NCI-H510A (cell line): Measurements from ENCODE around the gene LOXHD1.

Experiments used
- DNase-seq: peaks from one replicate; lab custom pipeline; 2025; lab: John Stamatoyannopoulos, UW

Gene LOXHD1, protein sequence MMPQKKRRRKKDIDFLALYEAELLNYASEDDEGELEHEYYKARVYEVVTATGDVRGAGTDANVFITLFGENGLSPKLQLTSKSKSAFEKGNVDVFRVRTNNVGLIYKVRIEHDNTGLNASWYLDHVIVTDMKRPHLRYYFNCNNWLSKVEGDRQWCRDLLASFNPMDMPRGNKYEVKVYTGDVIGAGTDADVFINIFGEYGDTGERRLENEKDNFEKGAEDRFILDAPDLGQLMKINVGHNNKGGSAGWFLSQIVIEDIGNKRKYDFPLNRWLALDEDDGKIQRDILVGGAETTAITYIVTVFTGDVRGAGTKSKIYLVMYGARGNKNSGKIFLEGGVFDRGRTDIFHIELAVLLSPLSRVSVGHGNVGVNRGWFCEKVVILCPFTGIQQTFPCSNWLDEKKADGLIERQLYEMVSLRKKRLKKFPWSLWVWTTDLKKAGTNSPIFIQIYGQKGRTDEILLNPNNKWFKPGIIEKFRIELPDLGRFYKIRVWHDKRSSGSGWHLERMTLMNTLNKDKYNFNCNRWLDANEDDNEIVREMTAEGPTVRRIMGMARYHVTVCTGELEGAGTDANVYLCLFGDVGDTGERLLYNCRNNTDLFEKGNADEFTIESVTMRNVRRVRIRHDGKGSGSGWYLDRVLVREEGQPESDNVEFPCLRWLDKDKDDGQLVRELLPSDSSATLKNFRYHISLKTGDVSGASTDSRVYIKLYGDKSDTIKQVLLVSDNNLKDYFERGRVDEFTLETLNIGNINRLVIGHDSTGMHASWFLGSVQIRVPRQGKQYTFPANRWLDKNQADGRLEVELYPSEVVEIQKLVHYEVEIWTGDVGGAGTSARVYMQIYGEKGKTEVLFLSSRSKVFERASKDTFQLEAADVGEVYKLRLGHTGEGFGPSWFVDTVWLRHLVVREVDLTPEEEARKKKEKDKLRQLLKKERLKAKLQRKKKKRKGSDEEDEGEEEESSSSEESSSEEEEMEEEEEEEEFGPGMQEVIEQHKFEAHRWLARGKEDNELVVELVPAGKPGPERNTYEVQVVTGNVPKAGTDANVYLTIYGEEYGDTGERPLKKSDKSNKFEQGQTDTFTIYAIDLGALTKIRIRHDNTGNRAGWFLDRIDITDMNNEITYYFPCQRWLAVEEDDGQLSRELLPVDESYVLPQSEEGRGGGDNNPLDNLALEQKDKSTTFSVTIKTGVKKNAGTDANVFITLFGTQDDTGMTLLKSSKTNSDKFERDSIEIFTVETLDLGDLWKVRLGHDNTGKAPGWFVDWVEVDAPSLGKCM (N-terminal part only)

DNA sequence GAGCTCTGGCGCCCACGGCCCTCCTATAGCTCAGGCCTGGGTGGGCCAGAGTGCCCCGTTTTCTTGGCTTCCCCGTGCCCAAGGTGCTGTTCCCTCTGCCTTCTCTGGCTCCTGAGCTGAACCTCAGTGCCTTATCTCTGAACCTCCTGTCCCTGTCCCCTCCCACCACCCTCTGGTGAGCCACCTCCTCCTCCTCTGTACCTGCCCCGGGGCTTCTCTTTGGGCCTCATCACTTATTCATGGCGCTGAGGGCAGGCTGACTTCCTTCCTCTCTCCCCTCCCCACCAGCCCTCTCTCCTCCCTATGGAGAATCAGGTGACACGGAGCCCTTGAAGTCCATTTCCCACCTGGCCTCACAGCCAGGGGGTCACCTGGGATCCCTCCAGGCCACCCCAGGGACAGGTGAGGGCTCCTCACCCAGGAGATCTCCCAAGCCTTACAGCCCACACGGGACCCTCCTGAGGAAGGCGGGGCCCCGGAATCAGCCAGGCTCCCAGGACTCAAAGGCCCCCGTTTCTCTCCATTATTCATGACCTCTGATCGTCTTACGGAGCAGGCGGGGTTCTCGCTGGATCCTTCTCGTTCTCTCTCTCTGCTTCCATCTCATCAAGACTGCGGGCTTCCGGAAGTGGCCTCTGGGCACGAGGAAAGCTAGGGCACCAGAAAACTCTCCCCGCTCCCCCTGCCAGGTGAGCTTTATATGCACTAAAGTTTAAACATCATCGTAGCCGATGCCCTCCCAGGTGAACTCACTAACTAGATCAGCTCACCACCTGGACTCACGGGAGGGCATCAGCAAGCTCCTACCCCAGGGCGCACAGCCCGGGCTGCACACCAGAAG, at the start of gene LOXHD1:
LOXHD1 (minus strand) TSS at position 106 of the 841 bp plus-strand sequence. CDS start 187 bp downstream, outside the sequence.
- no peak for DNase-seq

DNA sequence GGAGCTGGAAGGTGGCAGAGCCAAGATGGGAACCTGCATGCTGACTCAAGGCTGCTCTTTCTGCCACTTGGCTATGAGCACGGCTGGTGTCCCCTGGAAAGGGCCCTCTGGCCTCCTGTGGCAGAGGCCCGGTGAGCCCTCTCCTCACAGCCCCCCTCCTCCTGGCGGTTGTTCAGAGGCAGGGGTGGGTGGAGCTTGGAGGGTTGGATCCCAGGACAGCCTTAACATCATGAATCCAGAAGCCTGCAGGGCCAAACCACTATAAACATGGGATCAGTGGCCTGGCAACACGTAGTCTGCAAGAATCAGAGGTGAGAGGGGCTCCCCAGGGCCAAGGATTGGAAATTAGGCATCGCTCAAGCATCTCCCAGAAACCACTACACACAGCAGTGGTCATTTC, 48.5 kb upstream of the LOXHD1 start:
- no peak for DNase-seq

DNA sequence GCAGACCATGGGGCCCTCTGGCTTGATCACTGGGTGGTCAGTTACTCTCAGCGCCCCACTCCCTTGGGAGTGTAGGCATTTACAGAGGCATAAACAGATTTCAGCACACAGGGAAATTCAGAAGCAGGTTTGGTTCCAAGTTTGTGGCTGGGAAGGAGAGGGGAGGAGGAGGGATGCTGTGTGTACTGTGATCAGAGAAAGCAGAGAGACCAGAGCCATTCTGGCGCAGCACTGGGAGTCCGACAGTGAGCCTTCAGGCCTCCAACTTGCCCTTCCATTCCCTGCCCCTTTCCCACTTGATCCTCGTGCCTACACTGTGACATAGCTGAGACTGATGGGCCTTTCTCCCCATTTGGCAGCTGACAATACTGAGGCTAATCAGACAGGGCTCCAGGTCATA, 47.8 kb upstream of the LOXHD1 start:
- no peak for DNase-seq

DNA sequence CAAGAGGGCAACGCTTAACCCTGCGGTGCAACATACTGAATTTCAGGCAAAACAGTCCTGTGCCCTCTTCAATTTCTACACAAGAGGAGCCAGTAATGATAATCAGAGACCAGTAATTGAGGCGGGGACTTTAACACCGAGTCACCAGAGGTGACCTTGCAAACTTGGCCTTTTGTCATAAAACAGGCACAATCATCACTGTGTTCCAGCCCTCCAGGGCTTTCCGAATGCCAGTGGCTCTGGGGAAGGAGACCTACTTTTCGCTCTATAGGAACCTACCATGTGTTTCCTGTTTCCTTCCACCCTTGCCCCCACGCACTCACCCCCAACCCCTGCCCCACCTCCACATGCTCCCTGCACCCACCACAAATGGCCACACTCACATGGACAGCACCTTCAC, 47.2 kb upstream of the LOXHD1 start:
- DNase-seq: no peak

DNA sequence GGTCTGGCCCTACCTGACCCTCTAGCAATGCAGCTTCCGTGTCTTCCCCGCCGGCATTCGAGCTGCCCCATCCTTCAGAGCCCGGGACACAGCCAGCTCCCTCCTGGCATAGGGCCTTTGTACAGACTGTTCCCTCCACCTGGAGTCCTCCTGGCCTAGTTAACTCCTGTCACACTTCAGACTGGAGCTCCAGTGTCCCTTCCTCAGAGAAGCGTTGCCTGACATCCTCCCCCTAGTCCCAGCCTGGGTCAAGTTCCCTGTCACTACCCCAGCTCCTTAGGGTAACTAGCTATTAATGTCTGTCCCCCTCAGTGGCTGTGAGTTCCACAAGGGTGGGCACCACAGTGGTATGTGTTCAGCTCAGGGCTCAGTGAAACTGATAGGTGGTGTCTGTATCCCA, 45.5 kb upstream of the LOXHD1 start:
- DNase-seq: no peak

DNA sequence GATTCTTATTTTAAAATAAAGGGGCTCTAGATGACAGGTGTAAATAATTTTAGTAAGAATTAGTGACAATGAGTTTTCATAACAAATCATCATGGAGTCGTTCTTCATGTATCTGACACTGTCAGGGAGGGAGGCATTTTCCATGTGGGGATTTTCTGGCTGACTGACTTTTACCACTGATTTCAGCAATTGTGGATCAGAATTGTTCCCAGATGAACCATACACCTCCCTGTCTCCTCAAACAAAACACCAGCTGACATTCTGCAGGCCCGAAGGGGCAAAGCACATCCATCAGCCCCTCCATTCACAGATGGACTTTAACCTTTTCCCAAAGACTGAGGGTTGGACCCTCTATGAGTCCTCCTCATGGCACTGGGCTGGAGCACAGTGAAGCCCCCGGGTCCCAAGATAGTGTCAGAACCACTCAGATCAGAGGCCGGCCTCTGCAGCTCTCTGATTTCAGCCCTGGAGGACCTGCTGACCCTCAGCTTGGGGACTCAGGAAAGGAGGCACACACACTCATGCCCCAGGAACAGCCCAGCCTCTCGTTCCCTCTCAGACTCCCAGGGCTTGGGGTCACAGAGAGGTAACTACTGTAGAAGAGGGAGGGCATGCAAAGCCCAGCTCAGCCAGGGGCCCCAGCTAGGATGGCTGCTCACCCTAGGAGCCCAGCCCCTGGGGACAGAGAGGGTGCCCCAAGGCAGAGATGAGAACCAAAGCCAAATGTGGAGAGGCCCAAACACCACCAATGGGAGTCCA, 43.2 kb upstream of the LOXHD1 start:
- DNase-seq: no peak

DNA sequence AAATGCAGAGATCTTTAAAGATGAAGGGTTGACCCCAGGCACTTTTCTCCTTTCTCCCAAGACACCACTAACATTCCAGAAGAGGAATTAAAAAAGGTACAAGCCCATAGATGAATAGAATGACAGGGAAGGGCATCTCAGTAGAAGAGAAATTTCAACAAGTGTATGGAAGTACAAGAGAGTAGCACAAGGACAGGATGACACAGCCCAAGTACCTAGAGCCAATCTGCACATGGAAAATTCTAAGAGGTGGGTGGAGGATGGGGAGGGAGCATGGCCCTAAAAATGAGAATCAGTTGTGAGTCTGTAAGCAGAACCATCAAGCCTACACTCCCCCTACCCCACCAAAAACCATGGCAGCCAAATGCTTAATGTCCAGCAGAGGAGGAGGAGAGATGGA, 39.7 kb upstream of the LOXHD1 start:
- DNase-seq: no peak

DNA sequence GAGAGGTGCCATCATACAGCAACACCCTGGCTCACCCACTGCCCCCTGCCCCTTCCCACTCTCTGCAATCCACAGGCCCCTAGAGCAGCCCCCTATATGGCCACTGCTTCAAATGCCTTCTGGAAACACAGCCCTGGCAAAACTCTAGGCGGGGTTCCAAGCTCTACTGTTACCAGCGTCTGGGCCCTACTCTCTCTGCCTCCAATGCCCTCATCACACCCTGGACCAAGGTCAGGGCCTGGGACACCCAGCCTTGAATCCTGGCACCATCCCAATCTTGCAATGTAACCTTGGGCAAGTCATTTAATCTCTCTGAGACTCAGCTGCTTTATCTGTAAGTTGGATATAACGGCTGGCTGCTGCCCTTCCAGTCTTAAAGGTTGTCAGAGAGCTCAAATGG, 39.2 kb upstream of the LOXHD1 start:
- no peak for DNase-seq

DNA sequence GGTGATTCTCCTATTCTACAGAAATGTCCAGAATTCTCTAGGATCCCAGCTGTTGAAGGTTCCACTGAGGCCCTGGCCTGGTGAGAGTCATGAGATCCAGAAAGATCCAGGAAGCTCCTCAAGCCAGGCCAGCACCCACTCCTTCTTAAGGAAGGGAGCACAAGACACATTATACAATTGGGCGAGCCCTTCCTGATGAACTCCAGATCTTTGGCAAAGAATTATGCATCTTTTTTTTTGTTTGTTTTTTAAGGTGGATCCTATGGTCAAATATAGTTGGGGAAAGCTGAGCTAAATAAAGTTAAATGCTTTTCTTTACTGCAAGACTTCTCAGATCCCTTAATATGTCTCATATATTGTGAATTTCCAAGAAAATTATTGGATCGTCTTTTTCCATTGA, 37.0 kb upstream of the LOXHD1 start:
- DNase-seq: no peak

DNA sequence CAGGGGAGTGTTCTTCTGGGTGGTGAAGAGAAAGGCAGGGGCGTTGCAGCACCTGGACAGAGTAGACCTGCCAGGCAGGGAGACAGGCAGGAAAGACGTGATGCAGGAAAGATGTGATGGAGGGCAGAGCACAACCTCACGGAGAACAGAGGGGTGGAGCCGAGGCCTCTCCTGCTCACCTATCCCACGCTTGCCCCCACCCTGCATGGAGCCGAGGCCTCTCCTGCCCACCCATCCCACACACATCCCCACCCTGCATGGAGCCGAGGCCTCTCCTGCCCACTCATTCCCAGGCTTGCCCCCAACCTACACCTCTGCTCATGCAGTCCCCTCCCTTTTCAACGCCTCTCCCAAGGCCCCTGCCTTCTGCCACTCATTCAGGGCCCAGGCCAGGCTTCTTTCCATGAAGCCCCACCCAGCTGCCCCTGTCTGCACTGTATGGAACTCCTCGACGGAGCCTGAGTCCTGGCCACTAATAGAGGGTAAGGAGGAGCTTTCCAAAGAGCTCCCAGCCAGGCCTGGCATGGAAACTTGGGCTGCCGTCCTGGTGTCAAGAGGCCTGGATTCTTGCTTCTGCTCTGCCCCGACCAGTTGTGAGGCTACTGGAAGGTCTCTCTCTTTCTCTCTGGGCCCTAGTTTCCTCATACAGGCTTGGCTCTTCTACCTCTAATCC, 32.0 kb upstream of the LOXHD1 start:
- DNase-seq: no peak

DNA sequence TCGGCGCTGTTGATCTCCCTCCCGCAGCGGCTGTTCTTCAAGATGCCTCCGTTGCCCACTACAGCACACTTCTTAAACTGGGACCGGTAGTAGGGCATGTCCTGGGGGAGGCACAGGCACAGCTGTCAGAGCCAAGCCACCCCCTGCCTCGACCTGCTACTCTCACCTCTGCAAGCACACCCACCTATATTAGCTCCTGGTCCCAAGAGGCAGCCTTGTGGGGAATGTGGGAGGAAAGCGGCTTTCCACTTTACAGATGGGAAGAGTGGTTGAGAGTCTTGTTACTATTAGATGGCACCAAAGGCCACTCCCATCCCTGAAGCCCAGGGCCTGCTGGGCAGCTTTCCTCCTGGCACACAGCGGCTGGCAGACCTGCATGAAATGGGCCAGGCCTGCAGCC, 29.2 kb upstream of the LOXHD1 start:
- DNase-seq: no peak

DNA sequence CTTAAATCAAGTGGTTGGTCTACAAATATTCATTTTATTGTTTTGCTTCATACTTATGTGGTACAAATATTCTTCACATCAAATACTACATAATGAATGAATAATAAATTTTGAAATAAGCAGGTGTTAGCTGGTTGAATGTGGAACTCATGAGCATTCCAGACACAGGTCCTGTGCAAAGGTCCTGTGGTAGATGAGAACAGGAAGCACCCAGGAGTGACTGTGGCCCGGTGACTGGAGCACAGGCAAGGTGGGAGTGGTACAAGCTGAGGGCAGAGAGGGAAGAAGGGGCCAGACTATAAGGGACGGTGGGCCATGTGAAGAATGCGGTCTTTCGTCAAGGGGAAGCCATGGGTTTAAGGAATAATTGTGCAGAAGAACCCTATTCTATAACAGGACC, 26.2 kb upstream of the LOXHD1 start:
- DNase-seq: no peak

DNA sequence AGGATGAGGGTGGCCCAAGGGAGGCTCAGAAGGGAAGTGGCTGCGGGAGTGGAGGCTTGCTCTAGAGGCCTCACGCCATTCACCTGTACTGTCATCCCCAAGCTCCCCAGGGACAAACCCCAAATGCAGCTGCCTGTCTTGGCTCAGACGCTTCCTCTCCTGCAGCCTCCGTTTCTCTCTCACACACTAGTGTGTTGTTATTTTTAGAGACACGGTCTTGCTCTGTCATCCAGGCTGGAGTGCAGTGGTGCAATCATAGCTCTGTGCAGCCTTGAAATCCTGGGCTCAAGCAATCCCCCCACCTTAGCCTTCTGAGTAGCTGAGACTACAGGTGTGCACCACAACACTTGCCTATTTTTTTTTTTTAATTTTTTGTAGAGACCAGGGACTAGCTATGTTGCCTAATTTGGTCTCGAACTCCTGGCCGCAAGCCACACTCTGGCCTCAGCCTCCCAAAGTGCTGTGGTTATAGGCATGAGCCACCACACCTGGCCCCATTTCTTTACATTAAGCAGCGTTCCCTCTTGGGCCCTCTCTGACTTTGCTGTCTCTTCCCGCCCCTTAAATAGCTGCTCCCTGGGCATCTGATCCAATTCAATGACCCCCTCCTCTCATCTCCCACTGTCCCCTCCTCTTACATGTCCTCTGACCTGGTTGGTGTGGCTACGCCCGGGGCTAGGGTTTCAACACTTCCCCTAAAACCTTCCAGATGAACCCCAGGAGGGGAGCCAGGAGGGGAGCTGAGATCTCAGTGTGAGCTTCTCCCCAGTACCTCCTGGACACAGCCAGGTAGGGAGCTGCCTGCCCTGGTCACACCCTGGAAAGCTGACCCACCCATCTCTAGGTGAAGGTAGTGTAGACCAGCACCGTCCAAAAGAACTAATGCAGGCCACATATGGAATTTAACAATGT, 24.0 kb upstream of the LOXHD1 start:
- no peak for DNase-seq

DNA sequence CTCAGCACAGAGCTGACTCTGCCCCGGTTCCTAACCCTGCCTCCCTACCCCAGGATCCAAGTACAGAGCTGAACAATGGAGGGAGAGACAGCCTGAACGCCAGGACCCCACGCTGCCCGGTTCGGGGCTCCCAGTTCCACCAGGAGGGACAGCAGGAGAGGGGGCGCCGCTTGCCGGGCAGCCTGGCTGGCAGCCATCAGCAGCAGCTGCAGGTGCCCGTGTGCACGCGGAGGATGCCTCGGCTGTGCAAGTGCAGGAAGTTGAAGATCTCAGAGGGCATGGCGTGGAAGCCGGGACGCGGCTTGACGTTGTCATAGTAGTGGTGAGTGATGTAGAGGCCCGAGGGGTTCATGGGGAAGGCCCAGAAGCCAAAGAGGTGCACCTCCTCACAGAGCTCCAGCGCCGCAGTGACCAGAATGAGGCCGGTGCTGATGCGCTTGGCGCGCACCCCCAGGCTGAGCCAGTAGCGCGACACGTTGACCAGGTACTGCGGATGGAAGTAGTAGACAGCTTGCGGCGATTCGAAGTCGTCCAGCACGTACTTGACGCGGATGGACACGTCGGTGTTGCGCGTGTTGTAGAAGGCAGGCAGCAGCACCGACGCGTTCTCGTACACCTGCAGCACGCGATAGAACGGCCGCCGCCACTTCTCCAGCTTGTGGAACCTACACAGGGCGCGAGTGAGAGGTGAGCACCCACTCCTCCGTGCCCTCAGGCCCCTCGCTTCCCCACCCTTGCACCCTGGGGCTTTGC, 23.0 kb upstream of the LOXHD1 start:
- DNase-seq: no peak

DNA sequence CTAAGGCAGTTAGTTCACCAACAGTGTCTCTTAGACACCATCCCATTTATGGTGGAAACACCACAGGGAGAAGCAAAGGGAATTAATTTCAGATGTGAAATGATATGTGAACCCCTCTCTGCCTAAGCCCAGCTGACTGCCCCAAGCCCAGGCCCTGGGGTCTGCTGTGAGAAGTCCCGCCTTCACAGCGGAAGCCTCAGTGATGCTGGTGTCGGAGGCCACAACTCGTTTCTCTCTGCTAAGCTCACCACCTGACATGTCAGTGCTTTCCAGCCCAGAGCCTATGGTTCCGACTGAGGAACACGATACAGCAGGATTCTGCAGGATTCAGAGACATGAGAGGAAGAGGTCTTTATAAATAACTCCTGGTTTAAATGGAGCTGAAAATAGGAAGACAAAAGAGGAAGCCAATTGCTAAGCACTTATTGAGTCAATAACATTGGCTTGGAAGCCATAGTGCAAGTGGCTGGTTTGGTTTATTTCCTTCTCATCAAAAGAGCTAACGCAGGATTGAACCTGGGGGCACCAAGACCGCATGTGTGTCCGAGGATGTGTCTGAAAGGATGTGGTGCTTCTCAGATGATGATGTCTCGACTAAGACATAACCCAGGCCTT, 21.9 kb upstream of the LOXHD1 start:
- DNase-seq: no peak

DNA sequence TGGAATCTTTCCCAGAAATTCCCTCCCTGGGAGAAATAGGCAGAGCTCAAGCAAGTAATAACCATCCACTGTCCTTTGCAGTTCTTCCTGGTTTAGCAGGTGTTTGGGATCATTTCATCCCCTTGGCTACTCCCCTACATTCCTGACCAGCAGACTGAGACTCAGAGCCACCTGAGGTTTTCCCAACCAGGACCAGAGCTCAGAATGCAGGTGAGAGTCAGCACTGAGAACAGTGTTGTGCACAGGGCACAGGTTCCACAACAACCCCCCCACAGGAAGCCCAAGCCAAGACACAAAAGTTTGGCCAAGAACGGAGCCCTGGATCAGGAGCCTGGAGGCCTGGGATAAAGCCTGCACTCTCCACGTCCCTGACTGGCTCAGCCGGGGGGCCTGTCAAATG, 21.0 kb upstream of the LOXHD1 start:
- no peak for DNase-seq

DNA sequence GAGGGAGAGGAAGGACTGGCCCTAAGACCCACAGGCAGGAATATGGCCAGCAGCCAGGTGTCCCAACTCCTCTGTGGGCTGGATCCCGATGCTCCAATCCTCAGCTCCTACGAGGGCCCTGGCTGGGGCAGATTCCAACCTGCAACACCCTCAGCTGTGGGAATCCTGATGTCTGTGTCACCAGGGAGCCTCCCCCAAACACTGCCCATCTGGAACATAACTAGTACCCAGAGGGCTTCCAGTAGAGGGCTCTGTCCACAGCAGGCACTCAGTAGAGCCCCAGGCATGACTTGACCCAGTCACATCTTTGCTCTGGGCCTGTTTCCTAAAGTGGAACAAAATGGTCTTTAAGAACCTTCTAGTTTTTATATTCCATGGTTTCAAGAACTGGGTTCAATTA, 20.6 kb upstream of the LOXHD1 start:
- DNase-seq: no peak
